ENCODE data around the gene DOCK1.

Gene DOCK1

GRCh38 chr10:127044186-127044585, 139.0 kb downstream of the DOCK1 start:
- H3K4me1 ChIP-seq (ENCODE audit: insufficient read depth, low read length): no peaks in the 10 kb centered on the region

GRCh38 chr10:127046975-127047877, 142.0 kb downstream of the DOCK1 start:
- Histone ChIP-seq H3K36me3 (ENCODE audit: insufficient read depth, low read length) (no peaks in the 10 kb centered on the region), H3K9ac (ENCODE audit: low read depth, low read length) (no peak overlapping the region), H3K9me3 (ENCODE audit: control insufficient read depth, insufficient read depth, low read length) (no peaks in the 10 kb centered on the region), H3K4me1 (ENCODE audit: insufficient read depth, low read length) (no peaks in the 10 kb centered on the region)

More at GRCh38 chr10:127044186-127044585, 139.0 kb downstream of the DOCK1 start:
- no peak overlapping the region for H3K9ac ChIP-seq (ENCODE audit: low read depth, low read length)
- no peaks in the 10 kb centered on the region for H3K9me3 ChIP-seq (ENCODE audit: control insufficient read depth, insufficient read depth, low read length)
- no peaks in the 10 kb centered on the region for H3K36me3 ChIP-seq (ENCODE audit: insufficient read depth, low read length)

- H3K4me1 ChIP-seq (ENCODE audit: insufficient read depth, low read length): no peaks in the 10 kb centered on the region
- no peak overlapping the region for H3K9ac ChIP-seq (ENCODE audit: low read depth, low read length)
- no peaks in the 10 kb centered on the region for H3K36me3 ChIP-seq (ENCODE audit: insufficient read depth, low read length)
- no peaks in the 10 kb centered on the region for H3K9me3 ChIP-seq (ENCODE audit: control insufficient read depth, insufficient read depth, low read length)
Observed at GRCh38 chr10:127047878-127048238, 142.6 kb downstream of the DOCK1 start.

GRCh38 chr10:127048630-127049029, 143.4 kb downstream of the DOCK1 start:
- Histone ChIP-seq H3K4me1 (ENCODE audit: insufficient read depth, low read length) (no peaks in the 10 kb centered on the region), H3K9ac (ENCODE audit: low read depth, low read length) (no peak overlapping the region), H3K36me3 (ENCODE audit: insufficient read depth, low read length) (no peaks in the 10 kb centered on the region), H3K9me3 (ENCODE audit: control insufficient read depth, insufficient read depth, low read length) (no peaks in the 10 kb centered on the region)

- H3K9ac ChIP-seq (ENCODE audit: low read depth, low read length): no peak overlapping the region
- no peaks in the 10 kb centered on the region for H3K9me3 ChIP-seq (ENCODE audit: control insufficient read depth, insufficient read depth, low read length)
- H3K36me3 ChIP-seq (ENCODE audit: insufficient read depth, low read length): no peaks in the 10 kb centered on the region; the same call in 1 of the 2 replicates
- no peaks in the 10 kb centered on the region for H3K4me1 ChIP-seq (ENCODE audit: insufficient read depth, low read length)
Observed at GRCh38 chr10:127052001-127052400, 146.8 kb downstream of the DOCK1 start.

- Histone ChIP-seq H3K4me1 (ENCODE audit: insufficient read depth, low read length) (no peaks in the 10 kb centered on the region), H3K36me3 (ENCODE audit: insufficient read depth, low read length) (no peaks in the 10 kb centered on the region; the same call in 1 of the 2 replicates), H3K9me3 (ENCODE audit: control insufficient read depth, insufficient read depth, low read length) (peaks cover 4% of the 10 kb centered on the region; the same call in 1 of the 2 replicates), H3K9ac (ENCODE audit: low read depth, low read length) (no peak overlapping the region)
Observed at GRCh38 chr10:127055263-127055662, 150.0 kb downstream of the DOCK1 start.

GRCh38 chr10:127059314-127059713, 154.1 kb downstream of the DOCK1 start:
- H3K9ac ChIP-seq (ENCODE audit: low read depth, low read length): no peak overlapping the region
- H3K4me1 ChIP-seq (ENCODE audit: insufficient read depth, low read length): no peaks in the 10 kb centered on the region
- peaks cover 4% of the 10 kb centered on the region; the same call in 1 of the 2 replicates for H3K9me3 ChIP-seq (ENCODE audit: control insufficient read depth, insufficient read depth, low read length)
- H3K36me3 ChIP-seq (ENCODE audit: insufficient read depth, low read length): no peaks in the 10 kb centered on the region; the same call in 1 of the 2 replicates

GRCh38 chr10:127063762-127064161, 158.5 kb downstream of the DOCK1 start:
- Histone ChIP-seq H3K9ac (ENCODE audit: low read depth, low read length) (no peak overlapping the region), H3K36me3 (ENCODE audit: insufficient read depth, low read length) (no peaks in the 10 kb centered on the region; the same call in 1 of the 2 replicates), H3K4me1 (ENCODE audit: insufficient read depth, low read length) (no peaks in the 10 kb centered on the region), H3K9me3 (ENCODE audit: control insufficient read depth, insufficient read depth, low read length) (no peaks in the 10 kb centered on the region)

- Histone ChIP-seq H3K9me3 (ENCODE audit: control insufficient read depth, insufficient read depth, low read length) (no peaks in the 10 kb centered on the region), H3K4me1 (ENCODE audit: insufficient read depth, low read length) (no peaks in the 10 kb centered on the region), H3K9ac (ENCODE audit: low read depth, low read length) (no peak overlapping the region), H3K36me3 (ENCODE audit: insufficient read depth, low read length) (no peaks in the 10 kb centered on the region; the same call in 1 of the 2 replicates)
Observed at GRCh38 chr10:127064474-127064873, 159.2 kb downstream of the DOCK1 start.

GRCh38 chr10:127067542-127068194, 162.4 kb downstream of the DOCK1 start:
- no peaks in the 10 kb centered on the region for H3K9me3 ChIP-seq (ENCODE audit: control insufficient read depth, insufficient read depth, low read length)
- no peaks in the 10 kb centered on the region for H3K4me1 ChIP-seq (ENCODE audit: insufficient read depth, low read length)
- no peaks in the 10 kb centered on the region; the same call in 1 of the 2 replicates for H3K36me3 ChIP-seq (ENCODE audit: insufficient read depth, low read length)
- no peak overlapping the region for H3K9ac ChIP-seq (ENCODE audit: low read depth, low read length)

- no peaks in the 10 kb centered on the region; the same call in 1 of the 2 replicates for H3K36me3 ChIP-seq (ENCODE audit: insufficient read depth, low read length)
- no peaks in the 10 kb centered on the region for H3K4me1 ChIP-seq (ENCODE audit: insufficient read depth, low read length)
- no peak overlapping the region for H3K9ac ChIP-seq (ENCODE audit: low read depth, low read length)
- no peaks in the 10 kb centered on the region for H3K9me3 ChIP-seq (ENCODE audit: control insufficient read depth, insufficient read depth, low read length)
Observed at GRCh38 chr10:127068485-127068884, 163.3 kb downstream of the DOCK1 start.

GRCh38 chr10:127069436-127069835, 164.2 kb downstream of the DOCK1 start:
- Histone ChIP-seq H3K9me3 (ENCODE audit: control insufficient read depth, insufficient read depth, low read length) (no peaks in the 10 kb centered on the region), H3K36me3 (ENCODE audit: insufficient read depth, low read length) (no peaks in the 10 kb centered on the region), H3K4me1 (ENCODE audit: insufficient read depth, low read length) (no peaks in the 10 kb centered on the region), H3K9ac (ENCODE audit: low read depth, low read length) (no peak overlapping the region)

GRCh38 chr10:127071126-127071525, 165.9 kb downstream of the DOCK1 start:
- no peaks in the 10 kb centered on the region for H3K36me3 ChIP-seq (ENCODE audit: insufficient read depth, low read length)
- H3K9me3 ChIP-seq (ENCODE audit: control insufficient read depth, insufficient read depth, low read length): no peaks in the 10 kb centered on the region
- H3K9ac ChIP-seq (ENCODE audit: low read depth, low read length): no peak overlapping the region
- no peaks in the 10 kb centered on the region for H3K4me1 ChIP-seq (ENCODE audit: insufficient read depth, low read length)

- no peaks in the 10 kb centered on the region for H3K4me1 ChIP-seq (ENCODE audit: insufficient read depth, low read length)
- no peaks in the 10 kb centered on the region for H3K36me3 ChIP-seq (ENCODE audit: insufficient read depth, low read length)
- H3K9ac ChIP-seq (ENCODE audit: low read depth, low read length): no peak overlapping the region
- no peaks in the 10 kb centered on the region for H3K9me3 ChIP-seq (ENCODE audit: control insufficient read depth, insufficient read depth, low read length)
Observed at GRCh38 chr10:127073666-127074065, 168.4 kb downstream of the DOCK1 start.

GRCh38 chr10:127079392-127079791, 174.2 kb downstream of the DOCK1 start:
- Histone ChIP-seq H3K9ac (ENCODE audit: low read depth, low read length) (no peak overlapping the region), H3K36me3 (ENCODE audit: insufficient read depth, low read length) (no peaks in the 10 kb centered on the region; the same call in 1 of the 2 replicates), H3K9me3 (ENCODE audit: control insufficient read depth, insufficient read depth, low read length) (no peaks in the 10 kb centered on the region), H3K4me1 (ENCODE audit: insufficient read depth, low read length) (no peaks in the 10 kb centered on the region)
